NCI-H2081 treated with DMSO at 0.1 percent for 48 hours (cell line): ENCODE measurements around the gene PIP5K1B.
"Not testable (repeated sequence)": the region's sequence is repeated elsewhere in the genome, so short reads cannot be mapped to it uniquely, and the experiment has no call there.

Experiments
- DNase-seq: peaks from one replicate; lab custom pipeline; 2025; lab: John Stamatoyannopoulos, UW

Gene PIP5K1B

GRCh38 chr9:68955330-68955729 is 250.3 kb downstream of the PIP5K1B start:
- DNase-seq, result no peak

GRCh38 chr9:68957479-68957878 is 252.4 kb downstream of the PIP5K1B start:
- DNase-seq, result no peak

DNA sequence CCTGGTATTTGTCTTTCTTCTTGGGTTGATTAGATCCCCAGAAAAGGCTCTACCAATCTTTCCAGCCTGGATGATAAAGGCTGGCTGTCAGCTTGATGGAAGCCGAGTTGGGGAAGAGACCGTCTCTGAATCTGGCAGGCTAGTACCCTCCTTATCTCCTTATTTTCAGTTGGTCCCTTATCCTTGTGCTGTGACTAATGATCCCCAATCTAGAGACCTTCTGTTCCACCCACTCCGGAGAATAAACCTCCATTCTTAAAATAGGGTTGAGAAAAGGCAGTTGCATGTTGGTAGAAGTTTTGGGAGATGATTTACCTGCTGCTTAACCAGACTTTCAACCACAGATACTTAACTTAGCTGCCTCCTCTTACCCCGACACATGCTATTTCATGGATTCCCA is 256.5 kb downstream of the PIP5K1B start:
- no peak for DNase-seq

DNA sequence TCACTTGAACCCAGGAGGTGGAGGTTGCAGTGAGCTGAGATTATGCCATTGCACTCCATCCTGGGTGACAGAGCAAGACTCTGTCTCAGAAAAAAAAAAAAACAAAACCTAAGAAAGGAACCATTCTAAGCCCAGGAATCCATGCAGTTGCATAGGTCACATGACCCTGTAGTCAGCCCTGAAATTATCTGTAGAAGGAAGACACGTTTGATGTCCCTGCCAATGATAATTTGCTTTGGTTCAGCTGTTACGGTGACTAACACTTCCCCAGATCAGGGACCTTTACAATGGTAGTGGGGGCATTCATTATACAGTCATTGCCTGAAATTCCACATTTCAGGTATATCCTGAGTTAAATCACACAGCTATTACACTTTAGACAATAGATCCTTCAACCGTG is 258.4 kb downstream of the PIP5K1B start:
- DNase-seq, result no peak

- DNase-seq, result no peak
Observed at GRCh38 chr9:68964102-68964541, 259.1 kb downstream of the PIP5K1B start.

GRCh38 chr9:68964765-68965164 is 259.7 kb downstream of the PIP5K1B start:
- DNase-seq, result no peak

DNA sequence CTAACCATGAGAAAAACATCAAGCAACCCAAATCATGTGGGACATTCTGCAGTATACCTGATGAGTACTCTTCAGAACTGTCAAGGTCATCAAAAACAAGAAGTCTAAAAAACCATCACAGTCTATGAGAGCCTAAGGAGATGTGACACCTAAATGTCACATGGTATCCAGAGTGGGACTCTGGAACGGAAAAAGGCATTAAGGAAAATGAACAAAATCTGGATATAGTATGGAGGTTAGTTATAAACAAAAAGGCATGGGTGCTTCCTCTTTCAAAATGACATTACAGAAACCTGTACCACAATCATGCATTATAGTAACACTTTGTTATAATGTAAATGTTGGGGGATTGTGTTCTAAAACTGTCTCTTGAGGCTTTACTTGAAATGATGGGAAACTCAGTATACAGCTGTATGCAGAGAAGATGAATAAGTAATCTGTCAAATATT is 261.5 kb downstream of the PIP5K1B start:
- DNase-seq, result no peak

GRCh38 chr9:68967800-68968199 is 262.8 kb downstream of the PIP5K1B start:
- DNase-seq, result no peak

GRCh38 chr9:68969538-68969937 is 264.5 kb downstream of the PIP5K1B start:
- peak; percentile 52 for DNase-seq

- peak; percentile 99 for DNase-seq
Observed at GRCh38 chr9:68970151-68970550, 265.1 kb downstream of the PIP5K1B start.

DNA sequence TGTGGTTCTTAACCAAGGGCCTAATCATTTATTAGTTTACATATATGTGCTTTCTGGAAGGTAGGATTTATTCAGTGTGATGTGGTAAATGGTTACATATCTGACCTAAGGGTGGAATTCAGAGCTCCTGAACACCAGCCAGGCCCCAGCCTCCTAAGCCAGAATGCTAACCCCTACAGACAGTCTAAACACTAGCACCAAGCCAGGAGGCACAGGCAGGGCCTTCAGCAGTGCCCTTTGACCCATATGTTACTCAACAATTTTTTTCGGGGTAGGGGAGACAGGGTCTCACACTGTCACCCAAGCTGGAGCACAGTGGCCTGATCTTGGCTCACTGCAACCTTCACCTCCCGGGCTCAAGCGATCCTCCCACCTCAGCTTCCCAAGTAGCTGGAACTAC is 268.6 kb downstream of the PIP5K1B start:
- DNase-seq, result no peak

- no peak for DNase-seq
Observed at GRCh38 chr9:68974431-68974830, 269.4 kb downstream of the PIP5K1B start.

GRCh38 chr9:68974901-68975300 is 269.9 kb downstream of the PIP5K1B start:
- DNase-seq, result no peak

- no peak for DNase-seq
Observed at GRCh38 chr9:68975365-68976043, 270.5 kb downstream of the PIP5K1B start.

DNA sequence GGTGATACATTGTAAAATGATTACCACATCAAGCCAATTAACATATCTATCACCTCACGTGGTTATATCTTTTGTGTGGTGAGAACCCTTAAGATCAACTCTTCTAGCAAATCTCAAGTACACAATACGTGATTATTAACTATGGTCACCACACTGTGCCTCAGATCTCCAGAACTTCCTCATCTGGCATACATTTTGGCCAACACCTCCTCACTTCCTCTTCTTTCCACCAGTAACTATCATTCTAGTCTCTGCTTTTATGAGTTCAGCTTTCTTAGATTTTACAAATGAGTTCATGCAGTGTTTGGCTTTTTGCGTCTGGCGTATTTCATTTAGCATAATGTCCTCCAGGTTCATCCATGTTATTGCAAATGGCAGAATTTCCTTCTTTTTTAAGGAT is 273.0 kb downstream of the PIP5K1B start:
- no peak for DNase-seq

- DNase-seq, result no peak
Observed at GRCh38 chr9:68978501-68978900, 273.5 kb downstream of the PIP5K1B start.

DNA sequence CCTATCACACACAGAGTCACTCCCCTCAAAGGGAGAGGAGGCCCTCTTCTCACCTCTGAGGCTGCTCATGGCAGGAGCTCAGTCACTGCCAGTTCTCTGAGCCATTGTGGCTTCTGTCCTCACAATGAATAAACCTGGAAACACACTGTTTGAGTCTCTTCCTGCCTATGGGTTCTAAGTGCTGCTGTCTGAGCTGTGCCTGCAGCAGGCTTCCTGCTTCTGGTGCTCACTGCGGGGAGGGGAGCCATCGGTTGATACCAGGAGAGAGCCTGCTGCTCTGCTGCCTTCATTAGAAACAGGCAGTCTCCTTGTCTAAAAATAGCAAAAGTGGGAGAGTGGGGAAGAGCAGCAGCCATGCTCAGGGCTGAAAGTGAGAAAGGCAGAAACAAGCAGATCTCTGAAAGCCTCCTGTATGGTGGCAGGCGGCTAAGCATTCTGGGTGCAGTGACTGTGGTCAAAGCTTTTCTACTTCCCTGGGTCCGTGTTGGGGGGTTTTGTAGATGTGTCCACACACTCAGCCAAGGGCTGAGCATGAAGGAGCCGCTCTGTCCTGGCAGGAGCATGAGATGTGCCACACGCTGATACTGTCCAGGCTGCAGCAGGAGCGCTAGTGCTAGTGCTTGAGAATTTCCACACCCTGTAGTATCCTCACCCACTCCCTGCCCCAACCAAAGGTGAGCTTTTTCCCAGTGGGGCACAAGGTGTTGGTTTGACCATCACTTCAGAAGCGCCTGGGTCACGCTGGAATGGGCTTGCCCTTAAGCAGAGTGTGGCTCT is 274.7 kb downstream of the PIP5K1B start:
- no peak for DNase-seq

- no peak for DNase-seq
Observed at GRCh38 chr9:68980341-68980914, 275.4 kb downstream of the PIP5K1B start.

GRCh38 chr9:68981789-68982188 is 276.7 kb downstream of the PIP5K1B start:
- peak; percentile 95 for DNase-seq

DNA sequence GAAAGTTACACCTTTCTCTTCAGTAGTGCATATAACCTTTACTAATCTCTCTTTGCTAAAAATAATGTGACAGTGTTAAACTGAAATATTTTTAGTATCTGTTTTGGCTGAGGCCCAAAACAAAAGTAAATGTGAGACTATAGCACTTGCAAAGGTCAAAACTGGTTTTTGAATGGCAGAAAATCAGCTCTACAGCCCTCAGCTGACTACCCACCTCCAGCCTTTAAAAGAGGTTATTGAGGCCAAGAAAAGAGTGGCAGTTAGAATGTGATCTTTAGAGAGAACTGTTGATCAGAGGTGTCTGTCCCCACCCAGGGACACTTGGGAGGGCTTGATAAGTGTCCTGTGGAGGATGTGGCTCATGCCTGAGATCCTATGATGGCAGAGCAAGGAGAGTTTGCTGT is 278.0 kb downstream of the PIP5K1B start:
- DNase-seq, result no peak

DNA sequence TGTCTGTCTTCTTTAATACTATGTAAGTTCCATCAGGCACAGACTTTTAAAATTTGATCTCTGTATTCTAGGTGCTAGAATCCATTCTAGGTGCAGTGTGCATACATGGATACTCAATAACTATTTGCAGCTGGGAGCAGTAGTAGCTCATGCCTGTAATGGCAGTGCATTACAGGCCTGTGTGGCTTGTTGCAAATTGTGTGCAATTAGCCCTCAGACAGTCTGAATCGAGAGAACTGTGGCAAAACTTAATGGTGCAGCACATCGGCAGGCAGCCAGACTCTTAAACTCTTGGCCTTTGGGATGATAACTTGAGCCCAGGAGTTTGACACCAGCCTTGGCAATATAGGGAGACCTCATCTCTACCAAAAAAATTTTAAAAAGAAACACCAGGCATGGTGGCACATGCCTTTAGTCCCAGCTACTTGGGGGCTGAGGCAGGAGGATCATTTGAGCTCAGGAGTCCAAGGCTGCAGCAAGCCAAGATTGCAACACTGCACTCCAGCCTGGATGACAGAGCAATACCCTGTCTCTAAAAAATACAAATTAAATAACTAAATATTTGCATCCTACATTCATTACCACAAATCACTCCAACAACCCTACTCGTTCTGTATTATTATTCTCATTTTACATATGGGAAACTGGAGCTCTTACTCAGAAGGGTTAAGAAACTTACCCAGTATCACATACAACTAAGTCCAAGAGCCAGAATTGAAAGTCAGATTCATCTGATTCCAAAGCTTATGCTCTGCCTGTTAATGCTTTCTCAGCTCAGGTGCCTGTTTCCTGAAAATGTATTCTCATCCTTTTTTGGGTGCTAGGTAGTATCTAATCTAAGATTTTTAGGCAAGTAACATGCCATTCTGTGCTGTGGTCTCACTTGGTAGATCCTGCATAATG is 278.7 kb downstream of the PIP5K1B start:
- no peak for DNase-seq

DNA sequence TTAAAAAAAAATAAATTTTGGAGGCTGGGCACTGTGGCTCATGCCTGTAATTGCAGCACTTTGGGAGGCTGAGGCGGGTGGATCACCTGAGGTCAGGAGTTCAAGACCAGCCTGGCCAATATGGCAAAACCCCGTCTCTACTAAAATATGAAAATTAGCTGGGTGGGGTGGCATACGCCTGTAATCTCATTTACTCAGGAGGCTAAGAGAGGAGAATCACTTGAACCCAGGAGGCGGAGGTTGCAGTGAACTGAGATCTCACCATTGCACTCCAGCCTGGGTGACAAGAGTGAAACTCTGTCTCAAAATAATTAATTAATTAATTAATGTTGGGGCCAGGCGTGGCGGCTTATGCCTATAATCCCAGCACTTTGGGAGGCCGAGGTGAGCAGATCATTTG is 281.9 kb downstream of the PIP5K1B start:
- not testable (repeated sequence) for DNase-seq
